ENCODE data around the gene SLC22A3.
"Not testable (repeated sequence)": the region's sequence is repeated elsewhere in the genome, so short reads cannot be mapped to it uniquely, and the experiment has no call there.

Gene SLC22A3

DNA sequence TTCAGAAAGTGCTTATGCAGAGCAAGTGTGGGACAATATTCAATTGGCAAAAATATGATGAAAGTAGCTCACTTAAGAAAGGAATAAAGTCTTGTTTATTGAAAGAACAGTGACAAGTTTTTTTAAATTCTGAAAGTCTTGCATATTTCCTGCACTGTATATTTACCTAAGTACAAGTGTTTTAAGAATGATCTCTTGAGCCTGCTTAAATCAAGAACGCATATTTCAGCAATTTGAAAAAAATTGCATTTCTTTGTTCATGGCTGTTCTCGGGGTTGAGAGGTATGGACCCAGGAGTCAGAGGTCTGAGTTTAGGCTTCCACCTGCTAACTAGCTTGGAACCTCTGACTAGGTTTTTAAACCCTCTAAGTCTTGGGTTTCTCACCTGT, 27.4 kb downstream of the SLC22A3 start:
- no peak for DNase-seq

DNA sequence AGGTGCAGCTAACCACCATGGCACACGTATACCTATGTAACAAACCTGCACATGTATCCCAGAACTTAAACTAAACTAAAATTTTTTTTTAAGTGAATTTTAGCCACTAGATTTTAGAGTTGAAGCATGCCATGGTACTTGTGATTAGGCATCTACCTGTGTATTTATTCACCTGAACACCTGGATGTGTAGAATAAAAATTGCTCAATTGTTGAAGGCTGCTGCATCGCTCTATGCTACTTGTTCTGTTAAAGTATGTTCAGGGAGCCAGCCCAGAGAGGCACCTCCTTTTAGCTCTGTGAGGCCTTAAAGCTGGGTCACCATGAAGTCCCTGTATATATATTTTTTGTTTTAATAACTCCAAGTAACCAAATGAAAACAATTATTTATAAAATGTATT, 28.3 kb downstream of the SLC22A3 start:
- no peak for DNase-seq

DNA sequence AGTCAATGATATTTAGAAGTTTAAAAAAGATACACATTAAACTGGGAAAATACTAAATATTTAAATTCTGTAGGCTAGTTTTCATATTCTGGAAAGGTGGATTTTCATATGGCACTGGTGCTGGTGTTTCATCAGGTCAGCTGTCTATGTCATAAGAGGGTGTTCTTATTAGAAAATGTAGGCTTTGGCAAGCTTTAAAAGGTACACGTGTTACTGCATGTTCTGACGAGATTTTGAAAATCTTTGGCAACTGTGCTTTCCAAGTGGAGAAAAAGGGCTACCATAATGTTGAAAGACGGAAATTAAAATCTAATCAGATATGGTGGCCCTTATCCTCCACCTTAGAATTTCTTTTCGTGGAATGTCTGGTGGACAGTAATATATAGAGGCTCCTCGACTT, 30.0 kb downstream of the SLC22A3 start:
- DNase-seq, result no peak

DNA sequence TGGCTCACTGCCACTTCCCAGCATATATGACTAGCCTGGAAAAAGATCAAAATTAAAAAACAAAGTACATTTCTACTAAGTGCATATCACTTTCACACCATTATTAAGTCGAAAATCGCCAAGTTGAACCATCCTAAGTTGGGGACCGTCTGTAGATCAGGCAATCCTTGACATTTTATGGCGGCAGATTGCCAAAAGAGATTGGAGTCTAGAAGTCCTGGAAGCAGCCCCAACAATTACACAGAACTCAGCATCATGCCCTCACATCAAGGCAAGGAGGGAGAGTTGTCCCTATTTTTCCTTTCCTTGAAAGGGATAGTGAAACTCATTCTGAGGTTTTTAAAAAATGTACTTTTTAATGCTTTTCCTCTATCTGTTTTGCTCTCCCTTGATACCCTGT, 30.7 kb downstream of the SLC22A3 start:
- DNase-seq, result no peak

DNA sequence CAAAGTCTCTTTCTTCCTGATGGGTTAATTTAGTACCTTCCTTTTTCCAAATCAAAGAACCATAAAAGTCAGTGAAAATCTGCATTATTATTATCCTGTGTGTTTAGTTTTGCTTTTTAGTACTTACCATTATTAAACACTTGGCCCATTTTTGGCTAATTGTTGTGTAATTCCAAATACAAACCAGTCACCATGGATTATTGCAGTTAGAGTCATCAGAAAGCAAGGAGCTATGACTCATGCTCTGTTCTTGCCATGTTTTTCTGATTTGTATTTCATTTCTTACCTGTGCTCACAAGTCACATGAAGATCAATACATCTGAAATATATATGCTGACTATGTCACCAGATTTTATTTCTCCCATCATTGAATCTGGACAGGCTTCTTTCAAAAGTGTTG, 31.3 kb downstream of the SLC22A3 start:
- no peak for DNase-seq

DNA sequence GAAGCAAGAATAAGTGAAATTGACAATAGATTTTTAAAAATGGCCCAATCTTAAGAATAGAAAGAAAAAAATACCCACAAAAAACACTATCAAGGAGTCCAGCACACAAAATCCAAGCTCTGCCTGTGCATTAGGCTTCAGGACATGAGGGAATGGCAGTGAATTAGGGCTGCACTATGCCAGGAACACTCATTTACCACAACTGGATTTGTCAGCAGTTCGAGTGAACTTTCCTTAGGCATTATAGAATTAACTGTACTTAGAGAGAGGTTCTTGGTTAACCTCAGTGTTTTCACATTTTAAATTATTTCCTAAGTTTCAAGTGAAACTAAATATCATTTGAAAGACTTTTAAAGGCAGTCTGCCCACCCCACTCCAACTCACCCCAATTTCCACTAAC, 34.8 kb downstream of the SLC22A3 start:
- DNase-seq, result no peak

DNA sequence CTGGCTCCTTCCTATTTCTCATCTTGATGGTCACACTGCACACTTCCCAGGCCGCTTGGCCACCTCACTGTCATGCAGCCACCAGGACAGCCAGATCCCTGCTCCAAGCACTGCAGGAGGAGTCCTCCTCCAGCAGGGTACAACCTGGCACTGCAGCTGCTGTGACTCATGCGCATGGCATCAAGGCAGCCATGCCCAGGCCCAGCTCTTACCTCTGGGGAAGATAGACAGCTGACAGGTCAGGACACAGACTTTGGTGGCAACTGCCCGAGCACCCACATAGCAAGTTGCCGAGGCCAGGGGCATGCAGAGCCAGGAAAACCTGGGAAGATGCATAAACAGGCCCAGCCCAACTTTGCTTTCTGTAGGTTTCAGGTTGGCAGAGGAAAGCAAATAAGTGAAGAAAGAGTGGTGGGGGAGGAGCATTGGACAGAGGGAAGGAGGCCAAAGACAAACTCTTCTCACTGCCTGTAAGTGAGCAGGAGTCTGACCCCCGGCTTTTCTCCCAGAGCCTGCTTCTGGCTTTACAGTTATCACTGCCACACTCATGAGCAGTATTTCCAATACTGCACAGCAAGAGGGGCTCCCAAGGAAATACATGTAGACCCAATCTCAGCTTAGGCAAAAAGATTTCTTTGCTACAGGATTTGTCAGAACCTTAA, 38.8 kb downstream of the SLC22A3 start:
- no peak for DNase-seq

DNA sequence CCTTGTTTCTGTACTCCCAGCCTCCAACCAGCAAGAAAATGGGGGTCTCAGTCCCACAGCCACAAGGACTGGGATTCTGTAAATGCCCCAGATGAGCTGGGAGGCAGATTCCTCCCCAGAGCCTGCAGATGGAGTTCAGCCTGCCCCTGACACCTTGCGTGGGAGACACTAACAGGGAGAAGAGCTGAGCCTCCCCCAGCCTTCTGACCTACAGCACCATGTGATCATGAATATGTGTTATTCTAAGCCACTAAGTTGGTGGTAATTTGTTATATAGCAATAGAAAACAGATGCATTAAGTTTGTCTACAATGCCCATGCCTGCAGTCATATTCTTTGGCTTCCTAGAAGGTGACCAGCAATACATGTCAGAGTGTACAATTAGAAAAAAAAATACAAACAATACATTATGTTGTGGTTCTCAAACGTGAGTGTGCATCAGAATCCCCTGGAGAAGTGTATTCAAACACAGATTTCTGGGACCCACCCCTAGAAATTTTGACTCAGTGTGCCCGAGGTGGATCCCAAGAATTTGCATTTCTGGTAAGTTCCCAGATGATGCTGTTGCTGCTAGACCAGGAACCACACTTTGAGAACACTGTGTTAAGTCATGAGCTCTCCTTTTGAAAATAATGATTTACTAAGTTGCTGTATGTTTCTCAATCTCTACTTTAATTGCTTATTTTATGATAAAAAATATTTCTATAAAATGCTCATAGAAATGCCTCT, 39.9 kb downstream of the SLC22A3 start:
- no peak for DNase-seq

DNA sequence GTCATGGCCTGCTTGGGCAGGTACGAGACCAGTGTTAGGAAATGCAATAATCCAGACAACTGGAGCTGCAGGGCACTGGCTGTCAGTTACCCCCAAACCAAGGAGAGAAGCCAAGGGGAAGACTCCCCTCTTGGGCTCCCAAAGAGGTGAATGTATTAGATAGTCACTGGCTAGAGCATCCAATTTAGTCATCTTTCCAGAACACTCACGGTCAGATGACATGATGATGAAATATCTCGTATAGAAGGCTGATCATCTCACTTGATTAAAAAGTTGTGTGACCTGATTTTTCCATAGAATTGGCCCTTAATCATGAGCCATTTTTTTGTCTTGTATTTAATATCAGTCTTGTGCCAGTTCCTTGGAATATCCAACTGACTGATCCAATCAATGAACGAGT, 40.7 kb downstream of the SLC22A3 start:
- DNase-seq, result no peak

DNA sequence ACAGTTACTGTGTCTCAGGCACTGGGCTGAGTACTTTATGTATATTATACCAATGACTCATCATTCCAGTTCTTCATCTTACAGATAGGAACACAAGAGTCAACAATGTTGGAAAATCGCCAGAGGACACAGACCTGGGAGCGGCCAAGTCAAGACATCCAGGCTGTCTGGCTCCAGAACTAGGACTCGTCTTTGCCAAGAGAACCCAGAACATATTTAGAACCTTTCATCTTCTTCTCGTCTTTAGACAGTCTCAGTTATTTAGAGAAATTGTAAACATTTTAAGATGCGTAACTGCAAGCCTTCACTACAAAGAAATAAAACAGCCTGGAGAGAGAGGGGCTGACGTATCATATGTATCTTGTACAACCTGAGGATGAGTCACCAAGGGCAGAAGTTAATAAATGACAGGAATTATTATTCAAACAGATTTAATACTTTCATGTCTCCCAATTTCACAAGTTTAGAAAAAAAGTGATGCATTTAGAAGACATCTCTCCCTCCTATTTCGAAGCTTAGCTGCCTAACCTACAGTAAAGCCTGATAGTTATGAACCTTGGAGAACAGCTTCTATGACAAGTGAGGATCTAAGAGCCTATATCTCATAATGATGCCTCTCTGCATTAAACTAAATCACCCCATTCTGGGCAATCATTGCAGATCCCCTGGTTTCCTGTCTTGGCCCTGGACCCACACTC, 43.4 kb downstream of the SLC22A3 start:
- DNase-seq, result no peak

DNA sequence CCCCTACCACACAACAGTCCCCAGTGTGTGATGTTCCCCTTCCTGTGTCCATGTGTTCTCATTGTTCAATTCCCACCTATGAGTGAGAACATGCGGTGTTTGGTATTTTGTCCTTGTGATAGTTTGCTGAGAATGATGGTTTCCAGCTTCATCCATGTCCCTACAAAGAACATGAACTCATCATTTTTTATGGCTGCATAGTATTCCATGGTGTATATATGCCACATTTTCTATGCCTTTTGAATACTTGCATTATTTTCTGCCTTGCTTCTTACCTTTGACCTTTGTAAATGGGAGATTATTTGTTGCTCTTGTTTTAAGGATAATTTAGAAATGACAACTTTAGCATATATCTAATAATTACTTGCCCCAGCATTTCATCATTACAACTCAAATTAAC, 45.3 kb downstream of the SLC22A3 start:
- not testable (repeated sequence) for DNase-seq

DNA sequence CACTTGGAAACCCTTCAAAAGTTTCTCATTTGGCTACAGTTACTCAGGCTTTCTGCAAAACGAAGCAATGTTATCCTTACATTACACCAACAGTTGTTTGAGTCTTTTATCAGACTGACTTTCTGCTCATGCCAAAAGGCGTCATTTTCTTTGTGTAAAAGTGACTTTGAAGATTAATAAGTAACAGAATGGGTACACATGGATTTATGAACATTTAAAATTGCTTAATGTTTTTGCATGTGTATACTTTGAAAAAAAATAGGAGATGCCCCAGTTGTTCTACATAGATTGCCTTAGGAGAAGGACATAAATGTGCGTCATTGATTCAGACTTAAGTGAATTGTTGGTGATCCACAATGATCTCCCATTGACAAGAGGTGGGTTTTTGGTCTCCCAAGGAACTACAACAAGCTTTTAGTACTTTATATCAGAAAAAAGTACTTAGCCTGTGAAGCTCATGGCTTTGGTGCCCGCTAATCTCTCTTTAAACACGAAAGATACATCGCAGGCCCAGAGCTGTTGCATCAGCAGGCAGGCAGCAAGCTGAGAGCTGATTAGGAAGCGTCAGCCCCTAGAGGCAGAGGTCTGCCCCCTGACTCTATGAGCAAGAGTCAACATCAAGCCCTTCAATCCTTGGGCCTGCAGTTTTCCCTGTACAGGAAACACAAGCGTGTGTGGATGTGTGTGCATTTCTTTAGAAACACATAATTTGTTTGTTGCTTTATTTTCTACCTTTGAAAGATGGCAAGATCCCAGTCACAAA, 45.9 kb downstream of the SLC22A3 start:
- no peak for DNase-seq

DNA sequence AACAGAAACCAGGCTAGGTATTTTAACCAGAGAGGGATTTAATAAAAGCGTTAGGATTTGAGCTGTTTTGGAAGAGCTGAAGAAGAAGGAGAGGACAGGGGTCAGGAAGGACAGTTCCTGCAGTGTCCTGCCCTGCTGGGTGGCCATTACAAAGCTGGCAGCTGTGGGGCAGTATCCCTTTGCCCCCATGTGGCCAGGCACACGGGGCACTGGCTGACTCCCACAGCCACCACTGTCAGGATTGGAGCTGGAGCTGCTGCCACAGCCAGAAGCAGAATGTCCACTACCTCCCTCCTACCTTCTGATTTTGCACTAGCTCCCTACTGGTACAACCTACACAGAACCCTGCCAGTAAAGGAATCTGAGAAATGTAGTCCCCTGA, 46.5 kb downstream of the SLC22A3 start:
- DNase-seq, result no peak

DNA sequence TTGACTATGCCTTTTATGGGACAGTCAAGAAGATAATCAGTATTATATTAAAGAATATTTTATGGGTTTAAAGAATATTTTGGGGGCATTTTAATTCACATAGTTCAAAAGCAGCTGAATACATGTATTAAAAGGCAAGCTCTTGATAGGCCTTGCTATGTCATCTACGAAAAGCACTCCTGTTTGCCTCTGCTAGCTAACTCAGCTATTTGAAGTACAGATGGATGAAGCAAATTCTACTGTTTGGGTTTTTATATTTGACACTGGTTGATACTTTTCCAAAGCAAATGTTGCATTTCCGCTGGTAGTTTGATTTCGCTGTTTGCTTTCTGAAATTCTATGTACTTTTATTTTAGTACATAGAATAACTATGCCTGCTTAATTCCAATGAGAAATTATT, 47.0 kb downstream of the SLC22A3 start:
- no peak for DNase-seq

DNA sequence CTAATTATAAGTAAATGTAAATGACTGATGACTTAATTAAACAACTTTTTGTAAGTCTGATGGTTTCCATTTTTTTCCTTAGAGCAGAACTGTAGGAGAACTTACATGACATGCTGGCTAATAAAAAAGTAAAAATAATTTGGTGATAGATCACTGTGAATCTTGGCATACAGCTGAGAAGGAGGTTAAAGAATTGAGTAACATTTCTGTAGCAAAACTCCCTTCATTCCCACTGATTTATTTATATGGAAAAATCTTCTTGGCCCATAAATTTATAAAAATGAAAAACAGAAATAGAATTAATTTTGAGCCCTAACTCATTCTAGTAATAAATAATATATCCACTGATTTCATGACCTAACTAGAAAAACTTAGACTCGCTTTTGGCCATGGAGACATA, 48.1 kb downstream of the SLC22A3 start:
- DNase-seq, result no peak

DNA sequence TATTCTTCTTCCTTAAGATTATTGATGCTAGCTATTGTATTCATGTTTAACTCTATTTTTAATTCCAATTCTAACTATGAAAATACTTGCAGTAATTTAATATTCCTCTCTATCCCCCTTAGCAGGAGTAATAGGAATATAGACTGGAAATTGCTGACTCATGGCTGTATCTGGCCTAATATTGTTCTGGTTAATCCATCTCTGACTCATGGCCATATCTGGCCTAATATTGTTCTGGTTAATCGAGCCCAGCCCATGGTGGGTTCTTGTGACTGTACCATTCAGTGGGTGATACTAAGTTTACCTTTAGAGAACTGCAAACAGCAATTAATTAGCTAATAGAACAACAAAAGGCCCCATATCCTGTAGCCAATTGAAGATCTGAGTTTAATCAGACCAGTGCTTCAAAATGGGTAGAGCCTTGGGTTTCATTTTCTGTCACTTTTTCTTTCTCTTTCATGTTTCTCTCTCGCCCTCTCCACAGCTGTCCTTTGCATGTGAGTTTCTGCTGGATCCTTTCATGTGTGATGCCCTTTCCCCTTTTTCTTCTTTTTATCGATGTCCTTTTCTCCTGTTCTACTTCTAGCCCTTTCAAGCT, 50.6 kb downstream of the SLC22A3 start:
- no peak for DNase-seq

DNA sequence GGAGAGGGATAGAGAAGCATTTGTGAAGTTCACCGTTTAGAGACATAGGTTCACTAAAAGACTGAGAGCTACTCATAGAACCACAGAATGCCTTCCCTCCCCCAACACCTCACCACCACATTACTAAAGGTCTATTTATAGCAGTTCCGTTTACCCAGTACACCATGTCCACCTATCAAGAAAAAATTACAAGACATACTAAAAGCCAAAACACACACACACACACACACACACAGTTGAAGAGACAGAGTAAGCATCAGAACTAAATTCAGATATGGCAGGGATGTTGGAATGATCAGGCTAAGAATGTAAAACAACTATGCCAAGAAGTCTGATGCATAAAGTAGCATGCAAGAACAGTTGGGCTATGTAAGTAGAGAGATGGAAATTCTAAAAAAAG, 52.3 kb downstream of the SLC22A3 start:
- DNase-seq, result no peak

DNA sequence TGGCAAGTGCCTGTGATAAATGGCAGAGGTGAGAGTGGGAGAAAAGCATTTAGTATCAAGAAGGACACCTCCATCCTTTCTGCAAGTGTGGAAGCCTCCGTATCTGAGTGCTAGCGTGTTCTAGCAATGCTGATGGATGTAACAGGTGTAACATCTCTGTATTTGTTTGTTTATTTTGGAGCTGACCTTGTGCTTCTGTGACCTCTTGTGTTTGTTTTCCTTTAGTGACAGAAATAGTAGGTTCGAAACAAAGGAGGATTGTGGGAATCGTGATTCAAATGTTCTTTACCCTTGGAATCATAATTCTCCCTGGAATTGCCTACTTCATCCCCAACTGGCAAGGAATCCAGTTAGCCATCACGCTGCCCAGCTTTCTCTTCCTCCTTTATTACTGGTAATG, 60.4 kb downstream of the SLC22A3 start:
- DNase-seq, result no peak

DNA sequence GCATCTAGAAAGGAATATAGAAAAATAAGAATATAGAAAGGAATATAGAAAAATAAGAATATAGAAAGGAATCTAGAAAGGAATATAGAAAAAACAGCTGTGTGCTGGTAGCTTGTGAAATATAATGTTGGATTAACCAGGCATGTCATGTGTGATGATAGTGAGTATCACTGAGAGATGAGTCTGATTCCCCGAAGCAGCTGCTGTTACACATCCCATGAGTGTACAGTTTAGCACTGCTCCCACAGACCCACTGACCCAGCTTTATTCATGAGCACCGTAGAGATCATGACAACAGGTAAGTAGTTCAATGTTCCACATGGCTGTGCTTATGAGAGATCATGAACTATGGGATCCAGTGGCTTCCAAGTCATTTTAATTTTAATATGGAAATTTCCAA, 64.8 kb downstream of the SLC22A3 start:
- DNase-seq, result no peak

DNA sequence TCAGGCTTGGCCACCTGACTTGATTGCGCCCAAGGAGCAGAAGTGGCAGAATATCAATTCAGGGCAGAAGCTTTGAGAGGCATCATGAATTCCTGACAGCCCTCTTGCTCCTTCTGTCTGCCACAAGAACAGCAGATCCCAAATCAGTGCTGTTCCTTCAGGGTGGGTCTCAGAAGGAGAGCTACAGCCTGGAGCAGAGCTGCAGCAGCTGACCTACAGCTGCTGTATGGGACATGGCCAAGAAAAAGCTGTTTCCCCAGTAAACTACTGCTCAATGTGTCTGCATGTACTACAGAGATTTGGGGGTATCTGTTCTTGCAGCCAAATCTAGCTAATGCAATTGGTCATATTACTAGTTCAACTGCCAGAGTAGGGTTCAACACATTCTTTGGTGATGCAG, 69.0 kb downstream of the SLC22A3 start:
- DNase-seq, result no peak

DNA sequence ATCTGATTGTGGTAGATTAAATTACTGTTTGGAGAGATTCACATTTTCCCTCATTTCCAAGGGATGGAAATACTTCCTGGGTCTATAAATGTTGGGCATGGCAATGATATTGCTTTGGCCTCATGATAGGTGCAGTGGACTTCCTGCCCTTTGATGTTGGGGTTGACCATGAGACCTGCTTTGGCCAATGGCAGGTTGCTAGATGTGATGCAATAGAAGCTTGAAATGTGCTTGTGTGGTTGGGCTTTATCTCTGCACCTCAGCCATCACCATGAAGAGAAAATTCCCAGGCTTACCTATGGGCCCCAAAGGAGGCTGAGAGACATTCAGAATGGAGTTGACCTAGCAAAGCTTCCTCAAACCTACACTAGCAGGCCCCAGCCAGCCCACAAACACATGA, 69.4 kb downstream of the SLC22A3 start:
- DNase-seq, result no peak

DNA sequence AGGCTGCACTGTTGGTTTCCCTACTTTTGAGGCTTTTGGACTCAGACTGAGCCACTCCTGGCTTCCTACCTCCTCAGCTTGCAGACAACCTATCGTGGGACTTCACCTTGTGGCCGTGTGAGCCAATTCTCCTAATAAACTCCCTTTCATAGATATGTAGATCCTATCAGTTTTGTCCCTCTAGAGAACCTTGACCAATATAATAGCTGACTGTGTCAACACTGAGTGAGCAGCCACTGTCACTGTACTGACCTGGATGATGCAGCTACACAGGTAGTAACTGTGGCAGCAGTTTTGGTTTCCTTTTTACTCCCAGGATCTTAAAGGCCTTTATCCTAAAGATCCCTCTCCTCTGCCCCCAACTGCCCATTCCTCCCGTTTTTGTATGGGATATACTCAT, 70.2 kb downstream of the SLC22A3 start:
- no peak for DNase-seq

DNA sequence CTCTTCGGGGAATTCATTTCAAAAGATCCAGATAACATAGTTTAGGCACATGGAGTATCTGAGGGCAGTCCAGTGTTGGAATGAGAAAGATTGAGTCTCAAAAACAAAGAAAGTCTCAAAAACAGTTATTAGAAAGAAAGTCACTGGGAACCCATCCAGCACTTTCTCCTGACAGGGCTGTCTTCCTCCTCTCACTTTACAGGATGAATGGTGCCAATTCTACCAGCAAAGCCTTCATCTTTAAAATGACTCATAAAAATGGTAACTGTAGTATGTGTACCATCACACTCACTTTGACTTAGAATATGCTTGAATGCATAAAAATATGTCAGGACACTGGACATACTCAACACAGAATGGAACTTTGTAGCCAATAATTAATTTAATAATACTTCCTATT, 71.3 kb downstream of the SLC22A3 start:
- no peak for DNase-seq

All from CD4-positive, alpha-beta T cell treated with Interleukin-6 for 4 hours (primary cell).